HG03520 (cell line): ENCODE measurements around the gene FAM168B.

ENCODE experiments used
- ATAC-seq: cut with Tn5 transposase; IDR thresholded peaks from one replicate; pipeline ENCODE4 v1.9.1; 2021; ENCODE audit warnings: mild to moderate bottlenecking, moderate library complexity; ENCODE audit not compliant: unreplicated experiment

Gene FAM168B

DNA sequence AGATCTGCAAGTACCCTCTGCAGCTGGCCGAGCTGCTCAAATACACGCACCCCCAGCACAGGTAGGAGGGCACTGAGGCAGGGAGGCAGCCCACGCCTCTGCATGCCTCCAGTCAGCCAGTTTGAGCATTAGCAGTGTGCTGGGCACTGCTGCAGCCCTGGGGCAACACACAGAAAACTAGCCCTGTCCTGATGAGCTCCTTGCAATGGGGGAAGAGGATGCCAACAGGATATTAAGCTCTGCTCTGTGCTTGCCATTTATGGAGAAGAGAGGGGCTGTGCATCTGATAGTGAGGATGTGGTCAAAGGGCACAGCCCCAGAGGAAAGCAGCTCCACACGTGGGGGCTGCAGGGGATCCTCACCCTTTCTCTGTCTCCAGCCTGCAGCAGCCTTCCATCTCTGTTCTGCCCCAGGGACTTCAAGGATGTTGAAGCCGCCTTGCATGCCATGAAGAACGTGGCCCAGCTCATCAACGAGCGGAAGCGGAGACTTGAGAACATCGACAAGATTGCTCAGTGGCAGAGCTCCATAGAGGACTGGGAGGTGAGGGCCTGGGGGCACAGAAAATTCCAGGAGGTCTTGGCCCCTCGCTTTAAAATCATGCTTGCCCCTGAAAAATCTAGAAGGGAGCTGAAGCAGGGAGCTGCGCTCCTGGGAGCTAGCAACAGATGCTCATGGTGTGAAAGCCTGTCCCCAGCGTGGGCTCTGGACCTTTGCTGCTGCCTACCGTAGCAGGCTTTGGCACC, 51.7 kb downstream of the FAM168B start:
- no peak for ATAC-seq

DNA sequence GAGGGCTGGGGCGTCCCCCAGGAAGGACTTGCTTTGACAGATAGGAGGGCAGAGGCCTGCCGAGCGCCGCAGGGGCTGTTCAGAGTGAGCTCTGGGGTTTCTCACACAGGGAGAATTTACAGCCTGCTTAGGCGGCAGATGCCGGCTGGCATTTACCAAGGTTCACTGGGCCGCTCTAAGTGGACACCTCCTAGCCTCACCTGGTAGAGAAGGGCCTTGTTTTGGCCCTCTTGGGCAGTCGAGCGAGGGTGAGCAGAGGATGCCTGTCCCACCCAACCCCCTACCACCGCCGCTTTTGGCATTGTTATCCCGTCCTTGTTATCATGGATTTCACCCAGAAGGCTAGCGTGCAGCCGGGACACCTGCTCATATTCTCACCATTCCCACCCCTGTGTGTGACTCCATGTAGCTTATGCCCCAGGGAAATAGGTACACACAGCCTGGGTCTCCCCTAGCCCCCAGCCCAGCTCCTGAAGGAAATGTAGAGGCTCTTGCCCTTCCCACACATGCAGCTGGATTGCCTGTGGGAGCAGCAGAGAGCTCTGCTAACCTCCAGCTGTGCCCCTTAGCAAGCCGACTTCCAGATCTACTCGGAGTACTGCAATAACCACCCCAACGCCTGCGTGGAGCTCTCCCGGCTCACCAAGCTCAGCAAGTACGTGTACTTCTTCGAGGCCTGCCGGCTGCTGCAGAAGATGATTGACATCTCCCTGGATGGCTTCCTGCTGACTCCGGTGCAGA, 52.4 kb downstream of the FAM168B start:
- ATAC-seq = no peak

DNA sequence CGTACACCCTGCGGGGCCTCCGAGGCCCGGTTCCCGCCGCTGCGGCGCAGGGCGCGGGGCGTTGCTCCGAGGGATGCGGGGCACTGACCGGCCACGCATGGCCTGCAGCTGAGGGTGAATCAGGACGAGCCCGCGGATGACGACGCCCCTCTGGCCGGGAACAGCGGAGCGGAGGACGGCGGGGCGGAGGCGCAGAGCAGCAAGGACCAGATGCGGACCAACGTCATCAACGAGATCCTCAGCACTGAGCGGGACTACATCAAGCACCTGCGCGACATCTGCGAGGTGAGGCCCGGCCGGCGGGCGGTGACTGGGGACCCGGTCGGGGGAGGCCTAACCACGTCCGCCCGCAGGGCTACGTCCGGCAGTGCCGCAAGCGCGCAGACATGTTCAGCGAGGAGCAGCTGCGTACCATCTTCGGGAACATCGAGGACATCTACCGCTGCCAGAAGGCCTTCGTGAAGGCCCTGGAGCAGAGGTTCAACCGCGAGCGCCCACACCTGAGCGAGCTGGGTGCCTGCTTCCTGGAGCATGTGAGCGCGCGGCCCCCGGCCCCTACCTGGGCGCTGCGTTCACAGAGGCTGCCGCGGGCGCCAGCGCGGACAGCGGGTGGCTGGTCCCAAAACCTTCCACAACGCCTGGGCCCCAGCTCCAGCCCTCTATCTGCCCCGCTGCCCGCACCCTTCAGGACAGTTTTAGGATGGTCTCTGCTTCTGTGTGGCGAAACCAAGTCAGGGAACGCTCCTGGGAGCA, 53.2 kb downstream of the FAM168B start:
- ATAC-seq = no peak

DNA sequence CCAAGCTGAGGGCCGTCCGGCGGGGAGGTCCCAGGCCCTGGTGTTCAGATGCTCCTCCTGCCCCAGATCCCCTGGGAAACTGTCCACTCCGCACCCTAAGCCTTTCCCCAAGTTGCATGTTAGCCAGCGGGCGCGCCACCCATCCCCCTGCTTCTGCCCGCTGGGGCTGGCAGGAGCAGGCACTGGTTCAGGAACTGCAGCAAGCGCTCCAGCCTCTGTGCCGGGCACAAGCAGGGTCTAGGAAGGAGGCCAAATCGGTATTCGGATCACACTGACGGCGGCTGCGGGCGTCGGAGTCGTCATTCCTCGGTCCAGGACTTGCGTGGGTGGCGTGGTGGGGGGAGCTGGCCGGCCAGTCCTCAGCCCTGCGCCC, 53.7 kb downstream of the FAM168B start:
- ATAC-seq = no peak

DNA sequence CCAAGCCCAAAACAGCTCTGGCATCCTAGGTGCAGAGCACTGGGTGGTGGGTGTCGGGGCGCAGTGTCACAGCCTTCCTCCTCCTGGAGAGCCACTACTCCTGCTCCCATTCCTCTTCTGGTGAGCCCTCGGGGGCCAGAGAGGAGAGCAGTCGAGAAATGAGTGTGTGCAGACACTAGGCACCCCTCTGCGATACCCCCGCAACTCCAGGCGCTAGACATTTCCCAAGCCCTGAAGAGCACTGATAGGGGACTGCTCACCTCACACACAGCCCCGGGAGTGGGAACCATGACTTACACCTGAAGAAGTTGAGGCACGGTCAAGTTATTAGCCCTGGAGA, 54.2 kb downstream of the FAM168B start:
- ATAC-seq = no peak

DNA sequence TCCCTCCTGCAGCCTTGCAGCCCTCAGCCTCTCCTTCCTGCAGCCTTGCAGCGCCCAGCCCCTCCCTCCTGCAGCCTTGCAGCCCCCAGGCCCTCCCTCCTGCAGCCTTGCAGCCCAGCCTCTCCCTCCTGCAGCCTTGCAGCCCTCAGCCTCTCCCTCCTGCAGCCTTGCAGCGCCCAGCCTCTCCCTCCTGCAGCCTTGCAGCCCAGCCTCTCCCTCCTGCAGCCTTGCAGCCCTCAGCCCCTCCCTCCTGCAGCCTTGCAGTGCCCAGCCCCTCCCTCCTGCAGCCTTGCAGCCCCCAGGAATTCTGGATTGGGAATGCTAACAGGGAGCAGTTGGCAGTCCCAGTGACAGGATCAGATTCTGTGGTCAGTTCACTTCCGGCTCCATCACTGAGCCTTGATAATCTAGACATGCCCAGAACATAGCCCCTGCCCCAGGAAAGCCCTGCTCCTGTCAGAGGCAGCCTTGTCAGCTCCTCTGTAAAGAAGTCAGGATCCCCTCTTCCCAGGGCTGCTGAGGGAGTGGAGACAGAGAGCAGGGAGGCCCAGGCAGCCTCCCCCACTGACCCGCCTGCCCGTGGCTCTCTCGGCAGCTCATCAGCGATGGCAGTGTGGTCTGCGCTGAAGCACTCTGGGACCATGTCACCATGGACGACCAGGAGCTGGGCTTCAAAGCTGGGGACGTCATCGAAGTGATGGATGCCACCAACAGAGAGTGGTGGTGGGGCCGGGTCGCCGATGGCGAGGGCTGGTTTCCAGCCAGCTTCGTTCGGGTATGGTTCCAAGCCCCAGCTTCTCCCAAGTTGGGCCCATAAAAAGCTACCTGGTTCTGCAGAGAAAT, 54.8 kb downstream of the FAM168B start:
- no peak for ATAC-seq

DNA sequence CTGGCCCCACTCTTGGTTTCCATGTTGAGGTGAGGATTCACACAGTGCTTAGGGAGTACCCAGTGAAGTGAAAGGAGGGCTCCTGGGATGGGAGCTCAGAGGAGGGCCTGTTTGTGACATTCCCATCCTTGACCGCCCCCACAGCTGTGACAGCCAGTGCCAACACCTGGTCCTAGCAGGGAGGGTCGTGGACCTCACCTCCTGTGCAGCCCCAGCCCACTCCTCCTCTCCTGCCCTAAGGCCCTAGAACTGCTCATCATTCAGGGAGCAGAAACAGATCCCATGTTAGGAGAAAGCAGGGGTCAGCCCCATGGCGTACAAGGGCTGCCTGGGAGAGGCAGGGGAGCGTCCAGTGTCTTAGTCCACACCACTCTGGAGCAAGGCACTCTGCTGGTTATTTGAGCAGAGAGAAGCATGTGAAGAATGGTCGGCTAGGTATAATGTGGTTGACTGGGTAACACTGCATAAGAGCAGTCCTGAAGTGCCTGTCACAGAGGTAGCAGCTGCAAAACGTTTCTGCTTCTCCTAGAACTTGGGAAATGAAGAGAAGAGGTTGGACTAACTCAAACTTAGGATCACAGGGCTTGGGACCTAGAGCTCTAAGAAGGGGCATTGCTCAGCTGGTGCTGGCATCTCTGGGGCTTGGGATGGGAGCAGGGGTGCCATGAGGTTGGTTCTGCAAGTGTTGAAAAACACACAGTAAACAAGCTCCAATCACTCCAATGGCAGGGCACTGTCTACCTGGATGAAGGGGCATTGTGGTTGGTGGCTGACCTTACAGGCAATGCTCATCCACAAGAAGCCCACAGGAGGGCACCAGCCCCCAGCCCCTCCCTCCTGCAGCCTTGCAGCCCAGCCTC, 55.6 kb downstream of the FAM168B start:
- no peak for ATAC-seq

DNA sequence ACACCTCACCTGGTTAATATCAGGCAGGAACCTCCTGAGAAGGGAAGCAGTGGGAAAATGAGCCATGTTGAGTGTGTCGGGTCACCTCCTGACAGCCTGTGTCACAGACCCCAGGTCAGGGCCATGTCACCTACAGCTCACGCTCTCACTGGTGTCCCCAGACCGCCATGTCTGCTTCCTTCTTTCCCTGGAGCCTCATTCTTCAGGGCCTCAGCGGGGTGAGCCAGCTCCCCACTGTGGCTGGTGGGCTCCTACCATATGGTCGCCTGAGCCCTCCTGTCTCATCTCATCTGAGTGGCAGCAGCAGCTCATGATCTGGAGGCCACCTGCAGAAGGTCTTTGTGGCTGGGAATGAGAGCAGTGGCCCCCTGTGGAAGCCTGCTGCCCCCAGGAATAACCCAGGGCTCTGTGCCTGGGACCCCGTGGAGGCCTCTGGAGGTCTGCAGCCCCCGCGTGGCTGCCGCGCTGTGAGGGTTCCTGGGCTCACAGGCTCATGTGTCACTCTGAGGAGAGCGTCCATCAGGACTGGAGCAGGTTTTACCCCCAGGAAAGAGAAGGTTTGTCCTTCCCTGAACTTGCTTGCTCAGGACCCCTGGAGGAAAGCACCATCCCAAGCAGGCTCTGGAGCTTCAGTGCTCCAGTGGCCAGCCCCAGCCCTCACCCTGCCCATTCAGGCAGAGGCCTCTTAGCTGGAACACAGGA, 56.4 kb downstream of the FAM168B start:
- no peak for ATAC-seq

DNA sequence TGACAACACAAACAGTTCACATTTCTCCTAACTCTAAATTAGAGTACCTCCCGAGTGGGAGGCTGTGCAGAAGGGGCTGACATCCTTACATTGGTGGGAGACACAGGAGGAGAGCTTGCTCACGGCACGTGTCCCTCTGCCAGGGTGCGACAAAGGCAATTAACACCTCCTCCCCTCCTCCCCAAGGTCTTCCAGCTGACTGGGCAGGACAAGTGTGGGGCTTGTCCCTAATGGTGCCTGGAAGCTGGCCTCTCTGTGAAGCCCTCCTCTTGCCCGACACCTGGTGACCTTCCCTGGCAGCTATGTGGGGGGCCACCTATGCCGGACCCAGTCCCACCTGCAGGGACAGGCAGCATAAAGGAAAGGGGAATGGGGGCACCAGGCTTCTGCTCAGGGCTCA, 57.0 kb downstream of the FAM168B start:
- no peak for ATAC-seq

DNA sequence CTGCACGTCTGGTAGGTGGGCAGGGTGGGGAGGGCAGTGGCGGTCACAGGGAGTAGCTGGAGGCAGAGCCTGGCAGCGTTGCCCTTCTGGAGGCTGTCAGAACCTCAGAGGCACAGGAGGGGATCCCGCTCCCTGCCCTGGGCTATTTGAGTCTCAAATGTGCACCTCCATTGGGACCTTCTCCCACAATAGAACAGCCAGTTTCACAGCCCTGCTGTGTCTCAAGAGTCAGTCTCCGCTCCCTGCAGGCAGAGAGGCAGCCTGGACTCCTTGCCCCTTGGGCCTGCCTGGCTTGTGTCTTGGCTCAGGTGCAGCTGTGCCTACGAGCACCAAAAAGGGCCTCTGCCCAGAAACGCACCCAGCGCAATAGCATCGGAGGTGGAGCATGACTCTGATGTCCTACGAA, 57.4 kb downstream of the FAM168B start:
- ATAC-seq = no peak

DNA sequence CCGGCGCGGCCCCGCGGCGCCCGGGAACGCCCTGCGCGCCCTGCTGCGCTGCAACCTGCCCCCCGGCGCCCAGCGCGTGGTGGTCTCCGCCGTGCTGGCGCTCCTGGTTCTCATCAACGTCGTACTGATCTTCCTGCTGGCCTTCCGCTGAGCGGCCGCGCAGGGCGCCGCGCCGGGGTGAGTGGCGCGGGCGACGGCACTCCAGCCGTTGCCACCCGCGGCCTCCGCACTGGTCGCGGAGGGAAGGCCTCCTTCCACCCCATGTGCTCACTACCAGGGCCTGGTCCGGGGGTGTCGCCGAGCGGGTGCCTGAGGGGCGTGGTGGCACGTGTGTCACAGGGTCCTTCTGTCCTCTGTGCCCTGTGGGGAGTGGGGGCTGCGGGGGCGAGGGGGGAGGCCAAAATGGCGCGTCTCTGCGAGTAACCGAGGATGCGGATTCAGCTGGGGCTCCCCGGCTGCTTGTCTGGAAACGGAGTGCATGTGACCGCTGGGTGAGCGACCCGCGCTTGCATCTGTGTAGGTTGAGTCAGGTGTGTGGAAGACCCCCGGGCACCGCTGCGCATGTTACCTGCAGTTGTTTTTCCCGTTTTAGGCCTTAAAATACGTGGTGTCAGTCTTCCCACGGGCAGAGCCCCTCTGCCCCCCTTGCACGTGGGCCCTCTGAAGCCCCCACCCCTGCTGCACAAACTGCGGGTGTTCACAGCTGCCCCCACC, 58.0 kb downstream of the FAM168B start:
- ATAC-seq = no peak

DNA sequence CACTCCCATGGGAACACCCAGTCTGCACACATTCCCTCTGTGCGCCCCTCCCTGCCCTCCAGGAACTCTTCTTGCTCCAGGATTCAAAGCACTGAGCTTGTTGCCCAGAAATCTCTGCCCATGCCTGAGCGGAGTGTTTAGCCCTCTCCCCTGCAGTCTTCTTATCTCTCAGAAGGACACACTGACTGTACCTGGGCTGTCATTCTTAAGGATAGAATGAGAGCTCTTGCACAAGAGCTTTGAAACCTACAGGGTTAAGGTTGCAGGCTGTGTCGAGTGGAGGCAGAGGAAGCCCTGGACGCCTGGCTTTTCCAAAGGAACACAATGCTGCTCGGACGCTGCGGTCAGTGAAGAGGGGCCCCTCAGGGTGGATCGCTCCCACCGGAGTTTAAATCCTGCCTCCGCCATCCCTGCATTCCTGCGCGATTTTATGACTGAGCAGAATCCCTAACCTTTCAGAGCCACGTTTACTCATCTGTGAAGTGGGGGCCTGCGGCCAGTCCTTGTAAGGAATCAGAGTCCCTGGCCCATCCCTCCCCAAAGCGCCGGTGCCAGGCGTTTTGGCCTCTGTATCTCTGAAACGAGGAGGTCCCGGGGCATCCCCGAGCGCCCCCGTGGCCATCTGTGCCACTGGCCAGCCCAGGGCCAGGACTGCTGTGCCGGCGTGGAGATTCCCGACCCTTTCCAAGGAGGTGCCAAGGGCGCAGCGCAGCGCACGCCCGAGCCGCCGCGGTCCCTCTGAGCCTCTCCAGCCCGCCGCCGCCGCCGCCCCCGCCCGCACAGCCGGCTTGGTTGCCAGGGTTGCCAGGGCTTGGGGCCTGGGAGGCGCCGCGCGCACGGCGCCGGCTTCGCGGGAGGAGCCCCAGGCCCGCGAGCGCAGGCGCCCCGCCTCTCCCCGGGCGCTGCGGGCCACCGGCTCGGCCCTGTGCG, 58.9 kb downstream of the FAM168B start:
- no peak for ATAC-seq

DNA sequence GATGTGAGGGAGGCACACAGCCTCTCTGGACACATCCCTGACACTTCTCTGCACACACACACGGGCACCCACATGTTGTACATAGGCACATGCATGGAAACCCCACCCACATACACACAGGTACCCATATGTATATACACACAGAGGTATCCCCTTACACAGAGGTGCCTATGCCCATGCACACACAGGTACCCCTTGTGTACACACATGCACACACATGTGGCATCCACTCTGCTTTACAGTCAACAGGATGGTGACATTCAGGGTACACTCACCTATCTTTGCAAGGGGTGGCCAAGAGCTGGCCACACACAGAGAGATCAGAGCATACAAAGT, 59.5 kb downstream of the FAM168B start:
- ATAC-seq = no peak

DNA sequence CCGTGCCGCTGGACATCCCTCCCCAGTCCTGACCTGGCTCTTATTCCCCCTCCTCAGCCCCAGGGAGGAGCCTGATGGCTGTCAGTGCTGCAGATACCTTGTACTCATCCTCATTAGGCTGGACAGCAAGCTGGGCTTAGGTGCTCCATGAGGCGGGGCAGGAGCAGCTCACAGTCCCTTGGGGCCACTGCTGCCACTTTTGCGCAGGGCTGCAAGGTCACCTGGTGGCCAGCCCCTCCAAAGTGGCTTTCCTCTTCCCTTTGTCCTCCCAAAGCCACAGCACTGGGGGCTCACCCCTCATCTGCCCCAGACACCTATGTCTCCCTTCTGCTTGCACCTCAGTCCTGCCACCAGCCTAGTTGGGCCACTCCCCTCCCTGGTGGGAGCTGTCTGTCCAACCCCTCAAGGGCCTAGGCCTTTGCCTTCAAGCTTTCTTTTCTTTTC, 60.8 kb downstream of the FAM168B start:
- ATAC-seq = no peak

DNA sequence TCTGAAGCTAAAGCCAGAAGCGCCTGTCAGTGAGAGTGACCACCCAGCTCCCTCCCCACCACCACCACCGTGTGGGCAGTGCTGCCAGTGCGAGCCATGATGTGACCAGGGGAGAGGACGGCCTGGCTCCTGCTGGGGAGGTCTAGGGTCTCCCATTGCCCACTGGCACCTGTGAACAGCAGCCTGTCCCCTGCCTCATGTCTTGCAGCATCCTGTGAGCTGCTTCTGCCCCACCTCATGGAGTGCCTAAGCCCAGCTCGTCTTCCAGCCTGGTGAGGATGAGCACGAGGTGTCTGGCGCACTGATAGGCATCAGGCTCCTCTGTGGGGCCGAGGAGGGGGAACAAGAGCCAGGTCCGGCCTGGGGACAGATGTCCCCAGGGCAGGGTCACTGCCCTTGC, 61.4 kb downstream of the FAM168B start:
- no peak for ATAC-seq

DNA sequence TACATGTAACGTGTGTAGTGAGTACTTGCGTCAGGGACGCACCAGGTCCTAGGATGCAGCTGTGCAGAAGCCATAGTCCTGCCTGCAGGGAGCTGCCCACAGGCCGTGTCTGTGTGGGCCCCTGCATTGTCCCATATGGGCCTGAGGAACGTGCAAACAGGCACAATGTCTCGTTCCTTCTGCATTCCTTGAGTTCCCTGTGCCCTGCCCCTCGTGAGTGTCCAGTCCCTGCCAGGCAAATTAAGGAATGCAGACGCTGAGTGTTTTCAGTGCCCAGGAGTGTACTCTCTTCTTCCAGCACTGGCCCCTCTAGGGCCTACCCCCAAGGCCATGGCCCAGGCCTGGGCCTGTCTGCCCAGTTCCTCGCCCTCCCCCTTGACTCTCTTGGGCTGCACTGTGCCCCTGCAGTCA, 61.8 kb downstream of the FAM168B start:
- no peak for ATAC-seq

DNA sequence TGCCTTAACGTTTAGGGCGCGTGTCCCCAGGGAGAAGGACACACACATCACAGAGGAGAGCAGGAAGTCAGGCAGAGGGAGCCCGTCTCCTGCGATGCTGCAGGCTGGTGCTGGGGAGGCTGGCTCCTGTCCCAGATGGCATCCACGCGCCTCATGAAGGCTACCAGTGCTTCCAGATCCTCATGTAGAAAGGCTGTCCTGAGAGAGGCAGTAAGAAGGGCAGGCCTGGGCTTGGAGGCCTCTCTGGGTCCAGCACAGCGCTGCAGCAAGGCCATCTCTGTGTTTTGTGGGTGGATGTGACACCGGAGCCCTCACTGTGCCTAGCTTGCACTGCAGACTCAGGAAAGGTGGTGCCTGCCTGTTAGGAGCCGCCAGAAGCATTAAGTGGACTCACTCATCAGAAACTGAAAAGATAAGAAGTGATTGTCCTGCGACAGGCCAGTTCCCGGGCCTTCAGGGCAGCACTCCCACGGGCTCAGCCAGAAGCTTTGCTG, 62.7 kb downstream of the FAM168B start:
- ATAC-seq = no peak

DNA sequence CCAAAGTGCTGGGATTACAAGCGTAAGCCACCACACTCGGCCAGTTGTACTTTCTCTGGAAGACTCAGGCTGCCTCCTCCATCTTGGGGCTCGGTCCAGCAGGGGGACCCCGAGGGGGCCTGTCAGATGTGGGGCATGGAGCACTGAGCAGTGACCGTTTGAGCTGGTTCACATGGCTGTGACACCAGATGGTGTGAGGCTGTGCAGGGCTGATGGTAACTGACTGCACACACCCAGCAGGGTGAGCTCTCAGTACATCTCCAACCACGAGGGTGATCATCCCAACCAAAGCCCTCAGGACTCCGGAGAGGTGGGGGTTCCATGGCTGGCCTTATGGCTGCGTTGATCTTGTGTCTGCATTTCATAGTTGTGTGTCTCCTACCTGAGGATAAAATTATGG, 63.4 kb downstream of the FAM168B start:
- no peak for ATAC-seq
